ENCODE data around the gene WDR81.

Gene WDR81

DNA sequence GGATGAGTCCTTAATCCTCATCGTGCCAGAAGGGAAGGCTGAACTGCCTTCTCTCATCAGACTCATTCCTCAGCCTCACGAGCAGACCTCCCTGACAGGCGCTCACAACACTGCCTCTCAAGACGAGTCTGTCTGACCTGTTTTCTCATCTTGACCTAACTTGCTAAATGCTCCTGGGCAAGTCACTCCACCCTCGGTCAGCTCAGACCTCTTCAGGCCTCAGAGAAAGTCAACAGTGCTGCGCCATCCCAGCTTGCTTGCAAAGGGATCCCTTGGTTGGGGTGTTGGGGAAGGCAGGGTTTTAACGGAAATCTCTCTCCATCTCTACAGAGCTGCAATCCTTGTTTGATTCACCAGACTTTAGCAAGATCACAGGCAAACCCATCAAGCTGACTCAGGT, 52.4 kb downstream of the WDR81 start:
- Histone ChIP-seq H3K4me3 (replicated peaks; ENCODE audit: insufficient read depth, low read length) (no peak overlapping the region), H3K27ac (replicated peaks) (no peak overlapping the region), H3K27me3 (ENCODE audit: insufficient read depth, poor library complexity, severe bottlenecking) (no peaks in the 10 kb centered on the region)
- DNase-seq (ENCODE audit: low read depth in 1 of 2, low spot score in 1 of 2) = no peak
- TF ChIP-seq, protein P1, sequence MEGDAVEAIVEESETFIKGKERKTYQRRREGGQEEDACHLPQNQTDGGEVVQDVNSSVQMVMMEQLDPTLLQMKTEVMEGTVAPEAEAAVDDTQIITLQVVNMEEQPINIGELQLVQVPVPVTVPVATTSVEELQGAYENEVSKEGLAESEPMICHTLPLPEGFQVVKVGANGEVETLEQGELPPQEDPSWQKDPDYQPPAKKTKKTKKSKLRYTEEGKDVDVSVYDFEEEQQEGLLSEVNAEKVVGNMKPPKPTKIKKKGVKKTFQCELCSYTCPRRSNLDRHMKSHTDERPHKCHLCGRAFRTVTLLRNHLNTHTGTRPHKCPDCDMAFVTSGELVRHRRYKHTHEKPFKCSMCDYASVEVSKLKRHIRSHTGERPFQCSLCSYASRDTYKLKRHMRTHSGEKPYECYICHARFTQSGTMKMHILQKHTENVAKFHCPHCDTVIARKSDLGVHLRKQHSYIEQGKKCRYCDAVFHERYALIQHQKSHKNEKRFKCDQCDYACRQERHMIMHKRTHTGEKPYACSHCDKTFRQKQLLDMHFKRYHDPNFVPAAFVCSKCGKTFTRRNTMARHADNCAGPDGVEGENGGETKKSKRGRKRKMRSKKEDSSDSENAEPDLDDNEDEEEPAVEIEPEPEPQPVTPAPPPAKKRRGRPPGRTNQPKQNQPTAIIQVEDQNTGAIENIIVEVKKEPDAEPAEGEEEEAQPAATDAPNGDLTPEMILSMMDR (IDR thresholded peaks at IDR 0.05; ENCODE audit: insufficient read depth, low read length) = no peak
- TF ChIP-seq, protein P2, sequence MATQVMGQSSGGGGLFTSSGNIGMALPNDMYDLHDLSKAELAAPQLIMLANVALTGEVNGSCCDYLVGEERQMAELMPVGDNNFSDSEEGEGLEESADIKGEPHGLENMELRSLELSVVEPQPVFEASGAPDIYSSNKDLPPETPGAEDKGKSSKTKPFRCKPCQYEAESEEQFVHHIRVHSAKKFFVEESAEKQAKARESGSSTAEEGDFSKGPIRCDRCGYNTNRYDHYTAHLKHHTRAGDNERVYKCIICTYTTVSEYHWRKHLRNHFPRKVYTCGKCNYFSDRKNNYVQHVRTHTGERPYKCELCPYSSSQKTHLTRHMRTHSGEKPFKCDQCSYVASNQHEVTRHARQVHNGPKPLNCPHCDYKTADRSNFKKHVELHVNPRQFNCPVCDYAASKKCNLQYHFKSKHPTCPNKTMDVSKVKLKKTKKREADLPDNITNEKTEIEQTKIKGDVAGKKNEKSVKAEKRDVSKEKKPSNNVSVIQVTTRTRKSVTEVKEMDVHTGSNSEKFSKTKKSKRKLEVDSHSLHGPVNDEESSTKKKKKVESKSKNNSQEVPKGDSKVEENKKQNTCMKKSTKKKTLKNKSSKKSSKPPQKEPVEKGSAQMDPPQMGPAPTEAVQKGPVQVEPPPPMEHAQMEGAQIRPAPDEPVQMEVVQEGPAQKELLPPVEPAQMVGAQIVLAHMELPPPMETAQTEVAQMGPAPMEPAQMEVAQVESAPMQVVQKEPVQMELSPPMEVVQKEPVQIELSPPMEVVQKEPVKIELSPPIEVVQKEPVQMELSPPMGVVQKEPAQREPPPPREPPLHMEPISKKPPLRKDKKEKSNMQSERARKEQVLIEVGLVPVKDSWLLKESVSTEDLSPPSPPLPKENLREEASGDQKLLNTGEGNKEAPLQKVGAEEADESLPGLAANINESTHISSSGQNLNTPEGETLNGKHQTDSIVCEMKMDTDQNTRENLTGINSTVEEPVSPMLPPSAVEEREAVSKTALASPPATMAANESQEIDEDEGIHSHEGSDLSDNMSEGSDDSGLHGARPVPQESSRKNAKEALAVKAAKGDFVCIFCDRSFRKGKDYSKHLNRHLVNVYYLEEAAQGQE (IDR thresholded peaks at IDR 0.05; ENCODE audit: insufficient replicate concordance, low read depth) = no peak
- no peak for TF ChIP-seq POLR2AphosphoS5 (IDR thresholded peaks at IDR 0.05; ENCODE audit: low read depth)
- no peak for TF ChIP-seq GABPA (IDR thresholded peaks at IDR 0.05; ENCODE audit: low read depth)
- TF ChIP-seq SPI1 (IDR thresholded peaks at IDR 0.05; ENCODE audit: borderline replicate concordance, low read depth) = no peak

DNA sequence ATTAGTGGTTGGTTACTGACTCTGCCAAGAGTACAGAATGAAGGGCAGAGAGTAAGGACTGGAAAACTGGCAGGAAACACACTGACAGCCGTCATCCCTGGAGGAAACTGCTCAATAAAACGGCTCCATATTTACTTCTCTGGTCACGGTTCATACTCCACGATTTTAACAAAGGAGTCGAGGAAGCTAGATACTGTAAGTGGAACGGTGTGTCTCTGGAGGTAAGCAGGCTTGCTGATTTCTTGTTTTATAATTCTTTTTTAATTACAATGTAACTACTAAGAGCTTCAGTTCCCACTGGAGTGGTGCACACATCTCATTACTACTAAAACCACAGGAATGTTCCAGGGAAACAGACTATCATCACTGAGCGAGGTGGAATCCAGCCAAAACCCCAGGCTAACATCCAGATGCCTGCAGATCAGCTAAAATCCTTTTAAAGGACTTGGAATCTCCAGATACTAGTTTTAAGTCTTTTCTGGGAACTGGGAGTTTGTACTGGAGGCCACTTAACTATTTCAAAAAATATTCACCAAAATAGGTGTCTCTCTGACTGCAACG, 55.1 kb downstream of the WDR81 start:
- TF ChIP-seq SPI1 (IDR thresholded peaks at IDR 0.05; ENCODE audit: borderline replicate concordance, low read depth) = no peak
- TF ChIP-seq, protein P1 (IDR thresholded peaks at IDR 0.05; ENCODE audit: insufficient read depth, low read length) = no peak
- no peak for TF ChIP-seq POLR2AphosphoS5 (IDR thresholded peaks at IDR 0.05; ENCODE audit: low read depth)
- TF ChIP-seq, protein P2 (IDR thresholded peaks at IDR 0.05; ENCODE audit: insufficient replicate concordance, low read depth) = no peak
- TF ChIP-seq GABPA (IDR thresholded peaks at IDR 0.05; ENCODE audit: low read depth) = no peak
- no peak for DNase-seq (ENCODE audit: low read depth in 1 of 2, low spot score in 1 of 2)
- Histone ChIP-seq H3K4me3 (replicated peaks; ENCODE audit: insufficient read depth, low read length) (no peak overlapping the region), H3K27ac (replicated peaks) (no peak overlapping the region), H3K27me3 (ENCODE audit: insufficient read depth, poor library complexity, severe bottlenecking) (no peaks in the 10 kb centered on the region)

DNA sequence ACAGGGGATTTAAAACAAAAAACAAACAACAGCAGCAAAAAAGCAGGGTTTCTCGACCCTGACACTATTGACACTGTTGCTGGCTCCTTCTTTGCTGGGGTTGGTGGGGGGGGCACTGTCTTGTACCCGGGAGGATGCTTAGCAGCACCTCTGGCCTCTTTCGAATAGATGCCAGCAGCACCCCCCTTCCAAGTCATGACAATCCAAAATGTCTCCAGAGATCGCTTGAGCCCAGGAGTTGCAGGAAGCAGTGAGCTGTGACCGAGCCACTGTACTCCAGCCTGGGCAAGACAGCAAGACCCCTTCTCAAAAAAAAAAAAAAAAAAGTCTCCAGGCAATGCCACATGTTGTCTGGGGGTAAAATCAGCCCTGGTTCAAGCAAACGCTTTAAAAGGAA, 57.7 kb downstream of the WDR81 start:
- Histone ChIP-seq H3K27ac (replicated peaks) (peak overlapping the region; percentile 27; the same call in 1 of the 2 replicates), H3K4me3 (replicated peaks; ENCODE audit: insufficient read depth, low read length) (no peak overlapping the region), H3K27me3 (ENCODE audit: insufficient read depth, poor library complexity, severe bottlenecking) (no peaks in the 10 kb centered on the region)
- DNase-seq (ENCODE audit: low read depth in 1 of 2, low spot score in 1 of 2) = no peak
- TF ChIP-seq, protein P1 (IDR thresholded peaks at IDR 0.05; ENCODE audit: insufficient read depth, low read length) = no peak
- TF ChIP-seq POLR2AphosphoS5 (IDR thresholded peaks at IDR 0.05; ENCODE audit: low read depth) = no peak
- TF ChIP-seq, protein P2 (IDR thresholded peaks at IDR 0.05; ENCODE audit: insufficient replicate concordance, low read depth) = no peak
- no peak for TF ChIP-seq GABPA (IDR thresholded peaks at IDR 0.05; ENCODE audit: low read depth)
- TF ChIP-seq SPI1 (IDR thresholded peaks at IDR 0.05; ENCODE audit: borderline replicate concordance, low read depth) = no peak
